H1 (cell line): Measurements from ENCODE around the gene ERO1A. TPM values are rescaled to one million over a fixed set of nuclear protein-coding genes. Genes with fewer than 3 reads are reported as not detected.

Experiments used
- CTCF ChIA-PET: fragments of 300-600 bp; sonication (Branson Sonifier 250); formaldehyde crosslinking; loops from one replicate; lab custom pipeline; 2021; ENCODE audit not compliant: partially characterized antibody; lab: Charles Lee
- POLR2A ChIA-PET: fragments of 300-600 bp; sonication (Branson Sonifier 250); formaldehyde crosslinking; loops from one replicate; lab custom pipeline; 2021; ENCODE audit warnings: inconsistent platforms; ENCODE audit not compliant: partially characterized antibody; lab: Charles Lee
- DNase-seq, 2 experiments: peaks; one replicate each; pipeline versions ENCODE4 v3.0.0 to v3.0.0-alpha.2; 2010 to 2022; ENCODE audit warnings: low spot score in 2 of 2, low read depth in 1 of 2, mixed read lengths in 1 of 2
- FAIRE-seq: peaks from 2 replicates; lab custom pipeline; 2011; peaks lifted over from hg19 to GRCh38; lab: Jason Lieb, UNC
- H2AFZ ChIP-seq: 2 replicates; pipeline ENCODE4 v1.8.1; 2012; ENCODE audit warnings: low read length, inconsistent platforms
- H2AK5ac ChIP-seq: 2 replicates; pipeline ENCODE4 v1.6.1; 2013; ENCODE audit warnings: low read depth, low read length
- H2BK120ac ChIP-seq: replicated peaks from 2 replicates; pipeline ENCODE3; 2013; ENCODE audit warnings: low read depth, low read length, inconsistent platforms
- H2BK12ac ChIP-seq: 2 replicates; pipeline ENCODE4 v1.6.1; 2013; ENCODE audit warnings: low read depth, low read length
- H2BK15ac ChIP-seq: 2 replicates; pipeline ENCODE4 v1.6.1; 2013; ENCODE audit warnings: low read length
- H2BK20ac ChIP-seq: 2 replicates; pipeline ENCODE4 v1.6.1; 2013; ENCODE audit warnings: low read length
- H2BK5ac ChIP-seq: 2 replicates; pipeline ENCODE4 v1.6.1; 2013; ENCODE audit warnings: low read depth, low read length
- H3K14ac ChIP-seq: 2 replicates; pipeline ENCODE4 v1.6.1; 2013; ENCODE audit warnings: inconsistent platforms; ENCODE audit not compliant: insufficient read length
- H3K18ac ChIP-seq: 2 replicates; pipeline ENCODE4 v1.6.1; 2013; ENCODE audit warnings: low read length; ENCODE audit errors: extremely low read depth
- H3K23ac ChIP-seq: 2 replicates; pipeline ENCODE4 v1.6.1; 2013; ENCODE audit warnings: inconsistent platforms; ENCODE audit not compliant: insufficient read length
- H3K23me2 ChIP-seq: 2 replicates; pipeline ENCODE4 v1.6.1; 2013; ENCODE audit warnings: low read depth, low read length
- H3K27ac ChIP-seq: 2 replicates; pipeline ENCODE4 v1.6.1; 2011; ENCODE audit warnings: low read depth, low read length, inconsistent platforms
- H3K27me3 ChIP-seq, 4 experiments: replicated peaks in 1 of 4; 1 replicate in 1 of 4; 2 replicates in 3 of 4; pipeline versions ENCODE4 v1.6.1 to v1.8.1; 2011 to 2013; ENCODE audit warnings: low read length in 3 of 4, mild to moderate bottlenecking in 3 of 4, inconsistent platforms in 2 of 4, mixed read lengths in 2 of 4, moderate library complexity in 1 of 4; ENCODE audit not compliant: control insufficient read depth in 3 of 4, insufficient read depth in 3 of 4; ENCODE audit errors: extremely low read depth in 1 of 4
- H3K36me3 ChIP-seq, 4 experiments: 2 replicates each; pipeline versions ENCODE4 v1.6.1 to v1.8.1; 2011 to 2013; ENCODE audit warnings: mild to moderate bottlenecking in 4 of 4, low read length in 3 of 4, moderate library complexity in 2 of 4, control low read depth in 1 of 4, inconsistent platforms in 1 of 4; ENCODE audit not compliant: insufficient read depth in 4 of 4, control insufficient read depth in 2 of 4
- H3K4ac ChIP-seq: replicated peaks from 2 replicates; pipeline ENCODE3; 2013; ENCODE audit warnings: low read length, low read depth, mixed read lengths, inconsistent platforms; ENCODE audit not compliant: insufficient read length
- H3K4me1 ChIP-seq, 4 experiments: replicated peaks in 1 of 4; 1 replicate in 1 of 4; 2 replicates in 3 of 4; pipeline versions ENCODE4 v1.6.1 to v1.8.1; 2011 to 2013; ENCODE audit warnings: low read length in 3 of 4, inconsistent platforms in 2 of 4, mixed read lengths in 1 of 4; ENCODE audit not compliant: insufficient read depth in 4 of 4, control insufficient read depth in 3 of 4
- H3K4me2 ChIP-seq, 2 experiments: 2 replicates each; pipeline versions ENCODE4 v1.6.1 to v1.8.1; 2011 to 2013; ENCODE audit warnings: low read depth in 2 of 2, low read length in 2 of 2, control low read depth in 1 of 2, inconsistent platforms in 1 of 2, mild to moderate bottlenecking in 1 of 2; ENCODE audit not compliant: insufficient read depth in 1 of 2
- H3K4me3 ChIP-seq, 4 experiments: fragments of 200-600, 300-600 bp in 1 of 4; sonication (generic), shearing (Covaris generic), sonication (Bioruptor Twin) in 1 of 4; 2 replicates each; pipeline versions ENCODE4 v1.5.1 to v1.8.1; 2011 to 2016; ENCODE audit warnings: low read length in 4 of 4, low read depth in 3 of 4, control low read depth in 2 of 4, inconsistent platforms in 2 of 4, mild to moderate bottlenecking in 2 of 4, mixed read lengths in 1 of 4, moderate library complexity in 1 of 4; ENCODE audit not compliant: insufficient read depth in 2 of 4; ENCODE audit errors: extremely low read depth in 1 of 4
- H3K56ac ChIP-seq: replicated peaks from 2 replicates; pipeline ENCODE3; 2013; ENCODE audit warnings: low read depth, mild to moderate bottlenecking, mixed read lengths, low read length, inconsistent platforms; ENCODE audit not compliant: insufficient read length
- H3K79me1 ChIP-seq: 2 replicates; pipeline ENCODE4 v1.6.1; 2013; ENCODE audit warnings: low read depth, low read length, control low read depth
- H3K79me2 ChIP-seq, 2 experiments: 2 replicates each; pipeline versions ENCODE4 v1.6.1 to v1.8.1; 2012 to 2013; ENCODE audit warnings: low read length in 2 of 2, mild to moderate bottlenecking in 2 of 2, inconsistent platforms in 1 of 2; ENCODE audit not compliant: insufficient read depth in 2 of 2, control insufficient read depth in 1 of 2
- H3K9ac ChIP-seq, 4 experiments: replicated peaks in 1 of 4; 1 replicate in 1 of 4; 2 replicates in 3 of 4; pipeline versions ENCODE4 v1.6.1 to v1.8.1; 2011 to 2013; ENCODE audit warnings: low read depth in 3 of 4, low read length in 3 of 4, control low read depth in 2 of 4, mild to moderate bottlenecking in 2 of 4, moderate library complexity in 2 of 4, inconsistent platforms in 1 of 4; ENCODE audit errors: extremely low read depth in 1 of 4
- H3K9me3 ChIP-seq, 2 experiments: 2 replicates each; pipeline versions ENCODE4 v1.6.1 to v1.8.1; 2012 to 2013; ENCODE audit warnings: mild to moderate bottlenecking in 2 of 2, moderate library complexity in 2 of 2, control low read depth in 1 of 2, inconsistent platforms in 1 of 2, low read depth in 1 of 2, low read length in 1 of 2, mixed read lengths in 1 of 2; ENCODE audit not compliant: insufficient read depth in 2 of 2
- H4K20me1 ChIP-seq, 2 experiments: replicated peaks in 1 of 2; 2 replicates each; pipeline versions ENCODE3 to v1.8.1; 2011 to 2013; ENCODE audit warnings: inconsistent platforms in 2 of 2, low read length in 2 of 2, mild to moderate bottlenecking in 1 of 2; ENCODE audit not compliant: insufficient read depth in 2 of 2, control insufficient read depth in 1 of 2
- H4K5ac ChIP-seq: 2 replicates; pipeline ENCODE4 v1.6.1; 2013; ENCODE audit warnings: low read length, low read depth, mixed read lengths, inconsistent platforms; ENCODE audit not compliant: insufficient read length
- H4K8ac ChIP-seq: 2 replicates; pipeline ENCODE4 v1.8.0; 2013; ENCODE audit warnings: mild to moderate bottlenecking, moderate library complexity, low read length, inconsistent platforms; ENCODE audit not compliant: insufficient read depth; ENCODE audit errors: extremely low read depth
- H4K91ac ChIP-seq: replicated peaks from 2 replicates; pipeline ENCODE3; 2013; ENCODE audit warnings: low read length, mixed read lengths, inconsistent platforms; ENCODE audit not compliant: insufficient read length
- ASH2L ChIP-seq: fragments of 200-600, 300-600 bp; sonication (generic); IDR thresholded peaks from one replicate; pipeline ENCODE4 v1.7.1; 2017; ENCODE audit warnings: low read length
- CBX8 ChIP-seq: fragments of 300-800, 300-1000 bp; sonication (generic); IDR thresholded peaks from 2 replicates; pipeline ENCODE4 v1.7.1; 2016; ENCODE audit warnings: low read depth, low read length, borderline replicate concordance
- FOSL1 ChIP-seq: IDR thresholded peaks from 2 replicates; pipeline ENCODE4 v1.6.1; 2011; ENCODE audit warnings: mild to moderate bottlenecking, low read depth, low read length, moderate library complexity; ENCODE audit not compliant: insufficient read depth
- SP1 ChIP-seq: IDR thresholded peaks from 2 replicates; pipeline ENCODE4 v1.6.1; 2011; ENCODE audit warnings: low read depth, low read length
- SP4 ChIP-seq: IDR thresholded peaks from 2 replicates; pipeline ENCODE4 v1.6.1; 2012; ENCODE audit warnings: low read length, inconsistent platforms
- polyA plus RNA-seq, 7 experiments: library from polyadenylated mRNA; depleted of rRNA in 3 of 7; stranded (reverse) in 5 of 7; unstranded in 2 of 7; fragments of >200 nt in 5 of 7; fragments of 200-250 nt in 2 of 7; gene quantifications; 1 replicate in 5 of 7; 2 replicates in 1 of 7; 4 replicates in 1 of 7; pipeline versions ENCODE4 v1.2.1 to v1.2.3, GENCODE V29; 2011 to 2013; ENCODE audit warnings: missing spikeins in 2 of 7, mixed read lengths in 2 of 7
- total RNA-seq: library from RNA; stranded (reverse); fragmentation: NEBNext Ultra II Directional; extraction: Animal tissue kit (Norgen Biotek cat#: 25700); gene quantifications from 2 replicates; pipeline ENCODE4 v1.2.1, GENCODE V29; 2021

Gene ERO1A
- total and polyA plus RNA-seq, 2 of the 8 experiments (the other 6 are each of a cell fraction or from before 2014, with no cell fraction given) = 15.7 to 42.0 TPM

DNA sequence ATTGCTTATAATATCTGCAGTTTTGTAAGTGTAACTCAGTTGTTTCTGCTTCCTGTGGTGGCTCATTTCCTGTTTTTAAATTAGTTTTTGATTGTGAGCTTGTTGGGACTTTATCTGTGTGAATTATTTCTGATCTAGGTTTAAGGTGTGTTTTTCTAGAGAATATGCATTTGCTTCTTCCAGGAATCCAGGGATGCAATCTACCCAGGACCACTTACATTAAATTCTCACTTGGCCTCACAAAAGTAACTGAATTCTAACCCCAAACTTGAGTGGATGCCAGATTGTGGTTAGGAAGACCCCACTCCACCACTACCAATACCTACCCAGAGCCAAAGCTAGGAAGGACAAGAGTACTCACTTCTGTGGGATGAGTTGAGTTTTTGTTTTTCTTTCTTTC, 46.5 kb upstream of the ERO1A start:
- Histone ChIP-seq H2BK120ac (no peak overlapping the region), H3K4me3 (no peak overlapping the region), H3K79me1 (no peaks in the 10 kb centered on the region), H2AK5ac (no peak overlapping the region), H2BK20ac (no peak overlapping the region), H3K27me3 (no peaks in the 10 kb centered on the region), H4K8ac (no peak overlapping the region), H3K27ac (no peak overlapping the region), H3K18ac (no peak overlapping the region), H3K4ac (no peak overlapping the region), H4K91ac (no peak overlapping the region), H3K23ac (no peak overlapping the region), H3K4me1 (no peaks in the 10 kb centered on the region; a peak in 1 of 7 replicates), H2AFZ (no peak overlapping the region), H2BK12ac (no peak overlapping the region), H2BK15ac (no peak overlapping the region), H3K36me3 (peaks cover 0 to 11% (median 0%) of the 10 kb centered on the region in 4 experiments; a peak in 2 of 8 replicates), H2BK5ac (no peak overlapping the region), H3K56ac (no peak overlapping the region), H3K9me3 (no peaks in the 10 kb centered on the region), H3K79me2 (peaks cover 0 to 69% of the 10 kb centered on the region in 2 experiments; a peak in 3 of 4 replicates), H3K23me2 (no peaks in the 10 kb centered on the region), H4K20me1 (peaks cover 1 to 3% of the 10 kb centered on the region in 2 experiments), H3K14ac (no peak overlapping the region), H3K4me2 (no peak overlapping the region), H3K9ac (no peak overlapping the region), H4K5ac (no peak overlapping the region)
- FAIRE-seq (no peak), DNase-seq (no peak)
- ChIA-PET CTCF (interaction anchor here (0.7 to 1.4 kb wide), 4 partner anchors 13 to 426 kb away, joined by 3 read pairs; no protein-coding TSS in a partner anchor), POLR2A (interaction anchor here (0.6 to 1.5 kb wide), 5 partner anchors 8 to 62 kb away, joined by 3 to 4 read pairs (median 3); partner anchors contain the start of gene STYX)
- TF ChIP-seq ASH2L (no peak), CBX8 (no peak), SP1 (no peak), SP4 (no peak), FOSL1 (no peak)
